ENCODE measurements around the gene SPACA7.

Gene SPACA7

GRCh38 chr13:112466132-112467058, 90.2 kb downstream of the SPACA7 start:
- Histone ChIP-seq H3K27me3 (ENCODE audit: control insufficient read depth in 1 of 2, insufficient read depth in 2 of 2, low read length in 2 of 2) (no peaks in the 10 kb centered on the region), H3K27ac (ENCODE audit: low read length) (no peak overlapping the region), H3K9ac (ENCODE audit: low read length in 2 of 2) (no peak overlapping the region), H3K9me3 (ENCODE audit: control insufficient read depth in 2 of 2, low read length in 2 of 2) (peaks cover 0 to 15% of the 10 kb centered on the region in 2 donors), H3K36me3 (ENCODE audit: control insufficient read depth in 2 of 2, insufficient read depth in 2 of 2, low read length in 2 of 2) (no peaks in the 10 kb centered on the region), H3K4me3 (ENCODE audit: low read length in 2 of 2) (no peak overlapping the region), H3K4me1 (ENCODE audit: control insufficient read depth, insufficient read depth, low read length) (no peaks in the 10 kb centered on the region)

DNA sequence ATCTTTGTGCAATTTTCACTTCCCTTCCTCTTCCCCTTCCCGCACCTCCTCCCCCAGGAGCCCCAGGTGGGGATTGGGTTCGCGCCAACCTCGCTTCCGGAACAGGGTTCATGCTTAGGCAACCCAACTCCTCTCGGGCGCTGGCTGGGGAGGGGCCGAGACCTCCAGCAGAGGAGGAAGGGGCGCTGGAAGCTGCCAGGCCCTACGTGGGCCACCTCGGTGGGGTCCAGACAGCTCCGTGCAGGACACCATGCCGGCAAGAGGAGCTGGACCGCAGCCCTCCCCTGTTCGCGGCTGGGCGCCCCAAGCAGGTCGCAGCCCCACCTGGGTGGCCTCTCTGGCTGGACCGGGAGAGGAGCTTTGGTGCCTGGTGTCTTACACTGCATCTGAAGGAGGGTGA, 91.1 kb downstream of the SPACA7 start:
- no peak overlapping the region for H3K4me3 ChIP-seq (ENCODE audit: low read length in 2 of 2)

DNA sequence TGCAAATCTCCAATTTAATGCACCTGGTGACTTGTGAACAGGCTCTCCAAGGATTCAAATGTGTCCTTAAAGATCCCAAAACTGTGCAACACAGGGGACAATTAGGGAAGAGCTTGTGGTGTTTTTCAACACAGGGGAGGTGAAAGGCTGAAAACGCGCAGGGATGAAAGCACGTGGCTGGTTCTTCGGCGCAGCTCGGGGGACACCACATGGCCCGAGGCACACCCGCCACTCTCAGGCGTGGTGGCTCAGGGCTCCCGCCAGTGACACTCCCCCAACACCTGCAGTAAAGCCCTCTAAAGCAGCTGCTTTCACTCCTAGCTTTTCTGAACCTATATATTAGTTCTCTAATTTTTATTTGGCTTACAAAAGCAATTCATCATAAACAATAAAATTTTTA, 91.9 kb downstream of the SPACA7 start:
- Histone ChIP-seq H3K27ac (ENCODE audit: low read length) (no peak overlapping the region), H3K4me1 (ENCODE audit: control insufficient read depth, insufficient read depth, low read length) (no peaks in the 10 kb centered on the region), H3K36me3 (ENCODE audit: control insufficient read depth in 2 of 2, insufficient read depth in 2 of 2, low read length in 2 of 2) (no peaks in the 10 kb centered on the region), H3K9me3 (ENCODE audit: control insufficient read depth in 2 of 2, low read length in 2 of 2) (peaks cover 0 to 9% of the 10 kb centered on the region in 2 donors), H3K9ac (ENCODE audit: low read length in 2 of 2) (no peak overlapping the region), H3K4me3 (ENCODE audit: low read length in 2 of 2) (no peak overlapping the region), H3K27me3 (ENCODE audit: control insufficient read depth in 1 of 2, insufficient read depth in 2 of 2, low read length in 2 of 2) (no peaks in the 10 kb centered on the region)

More for the DNA sequence above, 91.1 kb downstream of the SPACA7 start:
- Histone ChIP-seq H3K4me1 (ENCODE audit: control insufficient read depth, insufficient read depth, low read length) (no peaks in the 10 kb centered on the region), H3K27me3 (ENCODE audit: control insufficient read depth in 1 of 2, insufficient read depth in 2 of 2, low read length in 2 of 2) (no peaks in the 10 kb centered on the region), H3K9ac (ENCODE audit: low read length in 2 of 2) (no peak overlapping the region), H3K9me3 (ENCODE audit: control insufficient read depth in 2 of 2, low read length in 2 of 2) (peaks cover 0 to 14% of the 10 kb centered on the region in 2 donors), H3K27ac (ENCODE audit: low read length) (no peak overlapping the region), H3K36me3 (ENCODE audit: control insufficient read depth in 2 of 2, insufficient read depth in 2 of 2, low read length in 2 of 2) (no peaks in the 10 kb centered on the region)

- Histone ChIP-seq H3K36me3 (ENCODE audit: control insufficient read depth in 2 of 2, insufficient read depth in 2 of 2, low read length in 2 of 2) (no peaks in the 10 kb centered on the region), H3K27ac (ENCODE audit: low read length) (no peak overlapping the region), H3K9me3 (ENCODE audit: control insufficient read depth in 2 of 2, low read length in 2 of 2) (peaks cover 0 to 9% of the 10 kb centered on the region in 2 donors), H3K4me3 (ENCODE audit: low read length in 2 of 2) (no peak overlapping the region), H3K27me3 (ENCODE audit: control insufficient read depth in 1 of 2, insufficient read depth in 2 of 2, low read length in 2 of 2) (no peaks in the 10 kb centered on the region), H3K4me1 (ENCODE audit: control insufficient read depth, insufficient read depth, low read length) (no peaks in the 10 kb centered on the region), H3K9ac (ENCODE audit: low read length in 2 of 2) (no peak overlapping the region)
These were observed 93.1 kb downstream of the SPACA7 start for GRCh38 chr13:112469071-112469745.

- peaks cover 0 to 9% of the 10 kb centered on the region in 2 donors for H3K9me3 ChIP-seq (ENCODE audit: control insufficient read depth in 2 of 2, low read length in 2 of 2)
- H3K9ac ChIP-seq (ENCODE audit: low read length in 2 of 2): no peak overlapping the region
- H3K4me1 ChIP-seq (ENCODE audit: control insufficient read depth, insufficient read depth, low read length): no peaks in the 10 kb centered on the region
- no peaks in the 10 kb centered on the region for H3K27me3 ChIP-seq (ENCODE audit: control insufficient read depth in 1 of 2, insufficient read depth in 2 of 2, low read length in 2 of 2)
- no peak overlapping the region for H3K27ac ChIP-seq (ENCODE audit: low read length)
- no peak overlapping the region for H3K4me3 ChIP-seq (ENCODE audit: low read length in 2 of 2)
- no peaks in the 10 kb centered on the region for H3K36me3 ChIP-seq (ENCODE audit: control insufficient read depth in 2 of 2, insufficient read depth in 2 of 2, low read length in 2 of 2)
These were observed 97.7 kb downstream of the SPACA7 start for GRCh38 chr13:112473818-112474217.

- Histone ChIP-seq H3K27ac (ENCODE audit: low read length) (no peak overlapping the region), H3K9me3 (ENCODE audit: control insufficient read depth in 2 of 2, low read length in 2 of 2) (peaks cover 0 to 9% of the 10 kb centered on the region in 2 donors), H3K4me3 (ENCODE audit: low read length in 2 of 2) (no peak overlapping the region), H3K9ac (ENCODE audit: low read length in 2 of 2) (no peak overlapping the region), H3K27me3 (ENCODE audit: control insufficient read depth in 1 of 2, insufficient read depth in 2 of 2, low read length in 2 of 2) (no peaks in the 10 kb centered on the region), H3K36me3 (ENCODE audit: control insufficient read depth in 2 of 2, insufficient read depth in 2 of 2, low read length in 2 of 2) (no peaks in the 10 kb centered on the region), H3K4me1 (ENCODE audit: control insufficient read depth, insufficient read depth, low read length) (no peaks in the 10 kb centered on the region)
These were observed 98.7 kb downstream of the SPACA7 start for GRCh38 chr13:112474869-112475268.

- Histone ChIP-seq H3K9me3 (ENCODE audit: control insufficient read depth in 2 of 2, low read length in 2 of 2) (peaks cover 0 to 8% of the 10 kb centered on the region in 2 donors), H3K9ac (ENCODE audit: low read length in 2 of 2) (no peak overlapping the region), H3K4me1 (ENCODE audit: control insufficient read depth, insufficient read depth, low read length) (no peaks in the 10 kb centered on the region), H3K27ac (ENCODE audit: low read length) (no peak overlapping the region), H3K36me3 (ENCODE audit: control insufficient read depth in 2 of 2, insufficient read depth in 2 of 2, low read length in 2 of 2) (no peaks in the 10 kb centered on the region), H3K27me3 (ENCODE audit: control insufficient read depth in 1 of 2, insufficient read depth in 2 of 2, low read length in 2 of 2) (no peaks in the 10 kb centered on the region), H3K4me3 (ENCODE audit: low read length in 2 of 2) (no peak overlapping the region)
These were observed 99.7 kb downstream of the SPACA7 start for GRCh38 chr13:112475889-112476288.

DNA sequence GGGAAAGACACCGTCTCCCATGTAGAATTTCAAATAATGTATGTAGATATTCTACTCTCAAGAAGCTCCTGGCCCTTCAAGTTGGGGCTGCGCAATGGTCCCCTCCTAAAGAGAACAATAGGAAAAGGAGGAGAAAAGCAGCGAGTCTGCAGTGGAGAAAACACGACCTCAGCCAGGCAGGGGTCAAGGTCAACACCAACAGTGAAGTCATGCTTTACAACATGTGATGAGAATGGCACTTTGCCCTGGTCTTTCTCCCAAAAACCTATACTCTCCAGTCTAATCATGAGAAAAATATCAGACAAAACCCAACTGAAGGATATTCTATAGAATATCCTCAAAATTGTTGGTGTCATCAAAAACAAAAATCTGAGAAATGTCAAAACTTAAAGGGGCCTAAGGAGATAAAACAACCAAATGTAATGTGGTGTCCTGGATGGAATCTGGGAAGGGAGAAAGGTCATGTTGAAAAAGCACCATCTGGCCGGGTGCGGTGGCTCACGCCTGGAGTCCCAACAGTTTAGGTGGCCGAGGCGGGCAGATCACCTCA, 101.0 kb downstream of the SPACA7 start:
- Histone ChIP-seq H3K9ac (ENCODE audit: low read length in 2 of 2) (no peak overlapping the region), H3K27ac (ENCODE audit: low read length) (no peak overlapping the region), H3K27me3 (ENCODE audit: control insufficient read depth in 1 of 2, insufficient read depth in 2 of 2, low read length in 2 of 2) (no peaks in the 10 kb centered on the region), H3K9me3 (ENCODE audit: control insufficient read depth in 2 of 2, low read length in 2 of 2) (peaks cover 0 to 8% of the 10 kb centered on the region in 2 donors), H3K4me3 (ENCODE audit: low read length in 2 of 2) (no peak overlapping the region), H3K4me1 (ENCODE audit: control insufficient read depth, insufficient read depth, low read length) (no peaks in the 10 kb centered on the region), H3K36me3 (ENCODE audit: control insufficient read depth in 2 of 2, insufficient read depth in 2 of 2, low read length in 2 of 2) (no peaks in the 10 kb centered on the region)

GRCh38 chr13:112479389-112479788, 103.2 kb downstream of the SPACA7 start:
- Histone ChIP-seq H3K4me3 (ENCODE audit: low read length in 2 of 2) (no peak overlapping the region), H3K9me3 (ENCODE audit: control insufficient read depth in 2 of 2, low read length in 2 of 2) (peaks cover 0 to 8% of the 10 kb centered on the region in 2 donors), H3K27ac (ENCODE audit: low read length) (no peak overlapping the region), H3K27me3 (ENCODE audit: control insufficient read depth in 1 of 2, insufficient read depth in 2 of 2, low read length in 2 of 2) (no peaks in the 10 kb centered on the region), H3K36me3 (ENCODE audit: control insufficient read depth in 2 of 2, insufficient read depth in 2 of 2, low read length in 2 of 2) (peaks cover 0 to 2% of the 10 kb centered on the region in 2 donors), H3K4me1 (ENCODE audit: control insufficient read depth, insufficient read depth, low read length) (no peaks in the 10 kb centered on the region), H3K9ac (ENCODE audit: low read length in 2 of 2) (no peak overlapping the region)

GRCh38 chr13:112481458-112481857, 105.3 kb downstream of the SPACA7 start:
- Histone ChIP-seq H3K27me3 (ENCODE audit: control insufficient read depth in 1 of 2, insufficient read depth in 2 of 2, low read length in 2 of 2) (no peaks in the 10 kb centered on the region), H3K27ac (ENCODE audit: low read length) (no peak overlapping the region), H3K9ac (ENCODE audit: low read length in 2 of 2) (no peak overlapping the region), H3K4me3 (ENCODE audit: low read length in 2 of 2) (no peak overlapping the region), H3K4me1 (ENCODE audit: control insufficient read depth, insufficient read depth, low read length) (no peaks in the 10 kb centered on the region), H3K9me3 (ENCODE audit: control insufficient read depth in 2 of 2, low read length in 2 of 2) (peaks cover 0 to 8% of the 10 kb centered on the region in 2 donors), H3K36me3 (ENCODE audit: control insufficient read depth in 2 of 2, insufficient read depth in 2 of 2, low read length in 2 of 2) (peaks cover 2 to 8% of the 10 kb centered on the region in 2 donors)

Measured in stomach smooth muscle (tissue), 2 donors.